AG08395 (cell line): Measurements from ENCODE around the gene FAM131A.

Experiments used
- DNase-seq: peaks from one replicate; pipeline ENCODE4 v3.0.0; 2012; ENCODE audit warnings: mixed read lengths, low spot score

FAM131A gene

DNA sequence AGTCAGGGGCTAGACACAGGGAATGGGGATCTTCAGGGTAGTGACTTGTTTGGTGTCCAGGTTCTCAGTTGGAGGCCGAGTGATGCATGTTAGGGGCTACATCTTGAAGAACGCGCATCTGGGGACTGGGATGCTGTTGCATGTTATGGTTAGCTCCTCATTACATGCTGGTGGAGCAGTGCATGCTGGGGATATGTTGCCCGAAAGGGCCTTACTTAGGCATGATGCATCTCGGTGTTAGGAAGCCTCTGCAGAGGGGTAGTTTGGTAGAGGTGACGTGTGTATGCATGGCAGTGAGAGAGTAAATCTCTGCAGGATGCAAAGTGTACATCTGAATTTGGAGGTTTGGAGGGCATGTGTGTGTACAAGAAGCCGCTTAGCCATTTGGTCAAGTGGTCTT is 20.6 kb upstream of the FAM131A start:
- DNase-seq: no peak

DNA sequence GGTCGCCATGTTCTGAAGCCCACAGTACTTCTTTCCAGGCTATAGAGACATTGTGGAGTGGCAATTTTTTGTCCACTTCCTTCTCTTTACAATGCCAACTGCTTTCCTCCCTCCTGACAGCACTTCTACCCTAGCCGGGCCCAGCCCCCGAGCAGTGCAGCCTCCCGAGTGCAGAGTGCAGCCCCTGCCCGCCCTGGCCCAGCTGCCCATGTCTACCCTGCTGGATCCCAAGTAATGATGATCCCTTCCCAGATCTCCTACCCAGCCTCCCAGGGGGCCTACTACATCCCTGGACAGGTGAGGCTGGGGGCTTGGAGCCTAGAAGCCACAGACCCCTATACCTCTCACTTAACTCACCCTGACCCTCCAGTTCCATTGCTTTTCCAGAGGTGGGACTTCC is 20.2 kb upstream of the FAM131A start:
- no peak for DNase-seq

DNA sequence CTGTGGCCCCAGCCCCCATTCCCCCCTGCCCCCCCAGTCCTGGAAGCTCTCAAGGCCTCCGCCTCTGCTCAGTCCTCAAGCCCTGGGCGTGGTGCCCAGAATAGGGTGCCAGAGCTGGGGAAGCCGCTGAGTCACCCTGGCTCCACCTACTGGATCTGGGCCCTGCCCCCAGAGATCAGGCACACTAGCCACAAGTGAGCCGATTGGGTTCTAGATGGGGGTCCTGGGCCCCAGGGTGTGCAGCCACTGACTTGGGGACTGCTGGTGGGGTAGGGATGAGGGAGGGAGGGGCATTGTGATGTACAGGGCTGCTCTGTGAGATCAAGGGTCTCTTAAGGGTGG is 17.3 kb upstream of the FAM131A start:
- peak; percentile 99 for DNase-seq

DNA sequence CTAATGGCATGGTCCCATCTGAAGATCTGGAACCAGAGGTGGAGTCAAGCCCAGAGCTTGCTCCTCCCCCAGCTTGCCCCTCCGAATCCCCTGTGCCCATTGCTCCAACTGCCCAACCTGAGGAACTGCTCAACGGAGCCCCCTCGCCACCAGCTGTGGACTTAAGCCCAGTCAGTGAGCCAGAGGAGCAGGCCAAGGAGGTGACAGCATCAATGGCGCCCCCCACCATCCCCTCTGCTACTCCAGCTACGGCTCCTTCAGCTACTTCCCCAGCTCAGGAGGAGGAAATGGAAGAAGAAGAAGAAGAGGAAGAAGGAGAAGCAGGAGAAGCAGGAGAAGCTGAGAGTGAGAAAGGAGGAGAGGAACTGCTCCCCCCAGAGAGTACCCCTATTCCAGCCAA is 15.7 kb upstream of the FAM131A start:
- no peak for DNase-seq

DNA sequence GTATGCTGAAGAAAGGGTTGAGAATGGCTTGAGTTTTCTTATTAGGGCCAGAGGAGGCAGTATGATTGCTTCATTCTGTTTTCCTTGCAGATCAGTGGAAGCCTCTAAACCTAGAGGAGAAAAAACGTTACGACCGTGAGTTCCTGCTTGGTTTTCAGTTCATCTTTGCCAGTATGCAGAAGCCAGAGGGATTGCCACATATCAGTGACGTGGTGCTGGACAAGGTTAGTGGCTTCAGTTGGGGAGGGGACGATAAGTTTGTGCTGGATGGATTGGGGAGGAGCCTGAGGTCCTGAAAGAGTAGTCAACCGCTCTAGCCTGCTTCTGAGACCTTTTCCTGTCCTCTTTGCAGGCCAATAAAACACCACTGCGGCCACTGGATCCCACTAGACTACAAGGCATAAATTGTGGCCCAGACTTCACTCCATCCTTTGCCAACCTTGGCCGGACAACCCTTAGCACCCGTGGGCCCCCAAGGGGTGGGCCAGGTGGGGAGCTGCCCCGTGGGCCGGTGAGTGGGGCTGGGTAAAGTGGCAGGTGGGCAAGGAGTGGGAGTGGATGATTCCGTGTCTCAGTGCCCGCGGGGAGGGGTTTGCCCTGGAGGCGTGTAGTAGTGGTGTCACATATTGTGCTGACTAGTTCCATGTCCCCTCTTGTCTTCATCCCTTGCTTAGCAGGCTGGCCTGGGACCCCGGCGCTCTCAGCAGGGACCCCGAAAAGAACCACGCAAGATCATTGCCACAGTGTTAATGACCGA is 14.5 kb upstream of the FAM131A start:
- DNase-seq: no peak

DNA sequence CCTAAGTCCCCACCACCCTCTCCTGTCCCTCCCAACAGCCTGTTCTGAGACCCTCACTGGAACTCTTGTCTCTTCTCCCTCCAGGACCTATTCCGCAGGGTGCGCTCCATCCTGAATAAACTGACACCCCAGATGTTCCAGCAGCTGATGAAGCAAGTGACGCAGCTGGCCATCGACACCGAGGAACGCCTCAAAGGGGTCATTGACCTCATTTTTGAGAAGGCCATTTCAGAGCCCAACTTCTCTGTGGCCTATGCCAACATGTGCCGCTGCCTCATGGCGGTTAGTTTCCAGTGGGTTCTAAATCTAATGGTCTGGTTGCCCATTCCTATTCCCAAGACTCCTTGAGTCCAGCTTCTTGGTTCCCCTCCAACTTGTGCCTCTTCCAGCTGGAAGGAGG is 13.7 kb upstream of the FAM131A start:
- DNase-seq: no peak

DNA sequence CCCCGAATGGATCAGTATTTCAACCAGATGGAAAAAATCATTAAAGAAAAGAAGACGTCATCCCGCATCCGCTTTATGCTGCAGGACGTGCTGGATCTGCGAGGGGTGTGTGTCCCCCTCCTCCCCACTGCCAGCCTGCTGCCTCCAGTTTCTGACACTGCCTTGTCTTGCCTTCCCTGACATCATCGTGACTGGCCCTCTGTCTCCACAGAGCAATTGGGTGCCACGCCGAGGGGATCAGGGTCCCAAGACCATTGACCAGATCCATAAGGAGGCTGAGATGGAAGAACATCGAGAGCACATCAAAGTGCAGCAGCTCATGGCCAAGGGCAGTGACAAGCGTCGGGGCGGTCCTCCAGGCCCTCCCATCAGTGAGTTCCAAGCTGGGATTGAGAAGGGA is 12.1 kb upstream of the FAM131A start:
- DNase-seq: no peak

DNA sequence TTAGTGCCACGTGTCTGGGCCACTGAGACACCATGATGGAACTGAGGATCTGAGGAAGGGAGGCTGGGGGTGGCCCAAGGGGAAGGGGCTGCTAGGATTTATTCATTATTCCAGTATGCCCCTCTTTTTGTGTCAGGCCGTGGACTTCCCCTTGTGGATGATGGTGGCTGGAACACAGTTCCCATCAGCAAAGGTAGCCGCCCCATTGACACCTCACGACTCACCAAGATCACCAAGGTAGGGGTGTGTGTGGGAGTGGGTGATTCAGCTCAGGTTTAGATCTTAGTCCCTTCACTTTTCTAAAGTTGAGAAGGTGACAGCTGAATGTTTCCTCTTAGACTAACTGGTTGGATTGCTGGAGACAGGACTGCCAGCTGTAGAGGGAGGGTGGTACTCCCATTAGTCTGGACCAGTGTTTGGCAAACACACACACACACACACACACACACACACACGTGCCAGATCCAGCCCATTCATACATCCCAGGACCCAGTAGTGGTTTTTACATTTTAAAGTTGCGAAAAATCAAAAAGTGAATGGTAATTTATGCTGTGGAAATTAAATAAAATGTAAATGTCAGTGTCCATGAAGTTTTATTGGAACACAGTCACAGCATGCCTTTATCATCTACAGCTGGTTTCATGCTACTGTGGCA is 11.6 kb upstream of the FAM131A start:
- no peak for DNase-seq

DNA sequence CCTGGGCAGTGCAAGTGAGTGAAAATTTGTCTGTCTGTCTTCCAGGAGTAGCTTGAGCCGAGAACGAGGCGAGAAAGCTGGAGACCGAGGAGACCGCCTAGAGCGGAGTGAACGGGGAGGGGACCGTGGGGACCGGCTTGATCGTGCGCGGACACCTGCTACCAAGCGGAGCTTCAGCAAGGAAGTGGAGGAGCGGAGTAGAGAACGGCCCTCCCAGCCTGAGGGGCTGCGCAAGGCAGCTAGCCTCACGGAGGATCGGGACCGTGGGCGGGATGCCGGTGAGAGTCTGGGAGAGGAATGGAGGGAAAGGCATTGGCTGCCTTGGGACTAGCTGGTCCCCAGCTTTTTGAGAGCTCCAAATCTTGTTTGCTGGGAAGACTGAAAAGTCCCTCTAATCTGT is 10.2 kb upstream of the FAM131A start:
- no peak for DNase-seq

DNA sequence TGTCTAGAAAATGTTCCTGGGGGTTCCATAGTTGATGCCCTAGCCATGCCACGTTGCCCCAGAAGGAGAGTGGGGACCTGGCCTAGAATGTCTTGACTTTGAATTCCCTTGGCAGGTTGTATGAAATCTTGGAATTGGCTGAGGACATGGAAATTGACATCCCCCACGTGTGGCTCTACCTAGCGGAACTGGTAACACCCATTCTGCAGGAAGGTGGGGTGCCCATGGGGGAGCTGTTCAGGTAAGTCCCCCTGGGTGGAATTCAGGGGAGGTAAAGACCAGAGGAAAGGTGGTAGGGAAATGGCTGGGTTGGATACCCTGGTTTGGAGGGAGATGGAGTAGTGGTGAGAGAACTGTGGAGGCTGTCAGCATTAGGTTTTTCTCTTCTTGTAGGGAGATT is 8.9 kb upstream of the FAM131A start:
- no peak for DNase-seq

DNA sequence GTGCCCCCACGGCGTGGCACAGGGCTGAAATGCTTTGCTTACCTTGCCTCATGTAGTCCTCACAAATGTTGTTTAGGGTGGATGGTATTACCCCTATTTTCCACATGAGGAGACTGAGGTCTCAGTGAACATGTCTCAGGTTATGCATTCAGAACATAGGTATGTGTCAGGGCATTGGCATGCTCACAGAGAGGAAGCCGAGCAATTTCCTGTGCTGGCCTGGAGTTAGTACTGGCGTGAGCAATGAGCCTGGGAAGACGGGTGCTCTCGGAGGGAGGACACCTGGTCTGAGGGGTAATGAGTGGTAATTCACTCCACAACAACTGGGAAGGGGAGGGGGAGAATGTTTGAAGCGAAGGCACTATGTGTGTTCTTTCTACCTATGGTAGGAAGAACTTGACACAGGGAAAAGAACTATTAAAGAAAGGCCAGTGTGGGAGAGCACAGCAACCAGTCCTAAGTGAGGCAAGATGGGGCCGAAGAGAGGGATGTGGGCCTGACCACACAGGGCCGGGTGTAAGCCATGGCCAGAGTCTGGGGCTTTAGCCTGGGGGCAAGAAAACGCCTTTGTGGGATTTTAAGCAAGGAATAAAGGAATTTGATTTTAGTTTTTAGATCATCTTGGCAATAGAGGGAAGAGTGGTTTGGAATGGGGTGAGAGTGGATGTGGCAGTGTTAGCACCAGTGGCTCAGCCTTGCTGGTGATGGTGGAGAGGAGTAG is 4.9 kb upstream of the FAM131A start:
- peak; percentile 71 for DNase-seq

DNA sequence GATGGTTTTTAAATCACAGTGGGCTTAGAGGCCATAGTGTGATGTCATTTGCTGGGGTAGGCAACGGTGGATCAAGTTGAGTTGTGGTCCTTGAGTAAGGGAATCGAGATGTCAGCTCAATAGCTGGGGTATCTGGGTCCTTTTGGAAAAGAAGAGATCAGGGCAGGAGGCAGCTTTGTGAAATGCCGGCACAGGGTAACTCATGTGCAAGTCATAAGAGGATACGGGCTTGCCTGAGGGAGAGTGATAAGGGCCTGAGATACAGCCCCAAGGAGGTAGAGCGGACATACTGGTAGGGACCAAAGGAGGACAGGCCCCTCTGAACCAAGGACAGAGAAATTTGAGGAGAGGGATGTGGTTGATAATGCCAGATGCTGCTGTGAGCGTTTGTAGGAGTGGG is 4.2 kb upstream of the FAM131A start:
- no peak for DNase-seq

DNA sequence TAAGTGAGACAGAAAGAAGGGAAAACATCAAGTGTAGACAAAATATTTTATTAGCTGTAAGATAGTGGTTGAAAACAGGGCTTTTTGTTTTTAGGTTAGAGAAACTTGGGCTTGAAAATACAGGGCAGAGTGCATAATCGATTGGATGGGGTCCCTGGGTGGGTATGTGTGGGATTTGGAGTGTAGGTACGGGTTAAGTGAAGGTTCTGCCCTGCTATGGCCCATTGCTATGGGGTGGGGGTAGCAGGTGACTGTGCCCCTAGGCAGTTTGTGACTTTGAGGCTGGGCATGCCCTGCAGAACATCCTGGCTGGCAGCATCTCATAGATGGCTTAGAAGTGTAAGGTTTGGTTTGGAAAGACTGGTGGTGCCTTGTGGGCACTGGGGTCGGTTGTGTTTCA is 3.7 kb upstream of the FAM131A start:
- no peak for DNase-seq

DNA sequence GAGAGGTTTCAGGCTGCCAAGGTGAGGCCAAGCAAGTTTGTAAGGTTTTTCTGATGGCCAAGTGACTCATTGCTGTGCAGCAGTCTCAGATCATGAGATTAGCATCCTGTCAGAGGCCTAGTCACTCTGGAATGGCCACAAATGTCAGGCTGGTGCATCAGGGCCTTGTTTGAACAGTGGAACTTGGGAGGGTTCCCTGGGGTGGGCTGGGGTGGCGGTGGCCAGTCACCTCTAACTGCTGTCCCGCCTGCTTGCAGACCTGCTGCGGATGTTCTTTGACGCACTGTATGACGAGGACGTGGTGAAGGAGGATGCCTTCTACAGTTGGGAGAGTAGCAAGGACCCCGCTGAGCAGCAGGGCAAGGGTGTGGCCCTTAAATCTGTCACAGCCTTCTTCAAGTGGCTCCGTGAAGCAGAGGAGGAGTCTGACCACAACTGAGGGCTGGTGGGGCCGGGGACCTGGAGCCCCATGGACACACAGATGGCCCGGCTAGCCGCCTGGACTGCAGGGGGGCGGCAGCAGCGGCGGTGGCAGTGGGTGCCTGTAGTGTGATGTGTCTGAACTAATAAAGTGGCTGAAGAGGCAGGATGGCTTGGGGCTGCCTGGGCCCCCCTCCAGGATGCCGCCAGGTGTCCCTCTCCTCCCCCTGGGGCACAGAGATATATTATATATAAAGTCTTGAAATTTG is 2.8 kb upstream of the FAM131A start:
- DNase-seq: peak; percentile 63

DNA sequence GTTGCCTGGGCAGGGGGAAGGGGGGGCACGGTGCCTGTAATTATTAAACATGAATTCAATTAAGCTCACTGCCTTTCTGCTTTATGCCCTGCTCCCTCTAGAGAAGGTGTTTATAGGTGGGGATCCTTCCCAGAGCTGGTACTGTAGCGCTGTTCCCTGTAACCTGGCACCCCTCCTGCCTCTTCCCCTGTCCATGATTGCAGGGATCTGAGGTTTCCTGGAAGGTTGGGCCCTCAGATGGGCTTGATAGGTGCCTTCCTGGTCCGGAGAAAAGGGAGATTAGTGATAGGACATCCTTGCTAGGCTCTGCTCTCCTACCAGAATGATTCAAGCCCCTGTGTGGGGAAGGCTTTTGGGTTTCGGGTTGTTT is 2.1 kb upstream of the FAM131A start:
- no peak for DNase-seq

DNA sequence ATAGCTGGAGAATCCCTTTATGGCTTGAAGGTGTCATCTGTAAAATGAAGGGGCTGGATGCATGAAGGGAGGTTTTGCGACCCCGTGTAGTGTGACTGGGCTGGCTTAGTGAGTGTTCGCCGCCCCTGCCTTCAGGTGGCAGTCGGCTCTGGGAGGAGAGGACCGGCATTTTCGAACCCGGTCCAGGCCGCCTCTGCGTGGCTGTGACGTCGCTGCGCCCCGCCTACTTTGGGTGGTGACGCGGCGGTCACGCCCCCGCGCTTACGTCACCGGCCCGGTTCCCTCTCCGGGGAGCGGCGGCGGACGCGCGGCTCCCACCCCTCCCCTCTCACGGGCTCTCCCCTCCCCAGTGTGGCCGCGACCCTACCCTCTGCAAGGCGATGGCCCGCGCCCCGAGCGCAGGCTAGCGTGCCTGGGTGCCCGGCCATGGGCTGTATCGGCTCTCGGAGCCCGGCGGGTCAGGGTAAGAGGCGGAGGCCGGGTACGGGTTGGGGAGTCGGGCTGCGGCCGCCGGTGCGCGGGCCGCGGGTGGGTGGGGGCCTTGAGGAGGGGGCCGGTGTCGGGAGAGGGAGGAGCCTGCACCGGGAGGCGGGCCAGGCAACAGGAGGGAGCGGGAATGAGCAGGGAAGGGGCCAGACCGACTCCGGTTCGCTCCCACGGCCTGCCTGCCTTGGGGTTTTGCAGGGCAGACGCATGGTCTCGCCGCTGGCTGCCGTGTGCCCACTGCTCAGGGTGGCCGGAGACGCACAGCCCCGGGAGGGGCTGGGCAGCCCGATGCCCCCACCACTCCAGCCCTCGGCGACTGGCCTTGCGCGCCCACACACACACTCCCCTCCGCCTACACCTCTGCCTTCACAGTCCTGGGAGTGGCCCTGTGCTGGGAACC is 1.5 kb upstream of the FAM131A start:
- peak; percentile 83 for DNase-seq

DNA sequence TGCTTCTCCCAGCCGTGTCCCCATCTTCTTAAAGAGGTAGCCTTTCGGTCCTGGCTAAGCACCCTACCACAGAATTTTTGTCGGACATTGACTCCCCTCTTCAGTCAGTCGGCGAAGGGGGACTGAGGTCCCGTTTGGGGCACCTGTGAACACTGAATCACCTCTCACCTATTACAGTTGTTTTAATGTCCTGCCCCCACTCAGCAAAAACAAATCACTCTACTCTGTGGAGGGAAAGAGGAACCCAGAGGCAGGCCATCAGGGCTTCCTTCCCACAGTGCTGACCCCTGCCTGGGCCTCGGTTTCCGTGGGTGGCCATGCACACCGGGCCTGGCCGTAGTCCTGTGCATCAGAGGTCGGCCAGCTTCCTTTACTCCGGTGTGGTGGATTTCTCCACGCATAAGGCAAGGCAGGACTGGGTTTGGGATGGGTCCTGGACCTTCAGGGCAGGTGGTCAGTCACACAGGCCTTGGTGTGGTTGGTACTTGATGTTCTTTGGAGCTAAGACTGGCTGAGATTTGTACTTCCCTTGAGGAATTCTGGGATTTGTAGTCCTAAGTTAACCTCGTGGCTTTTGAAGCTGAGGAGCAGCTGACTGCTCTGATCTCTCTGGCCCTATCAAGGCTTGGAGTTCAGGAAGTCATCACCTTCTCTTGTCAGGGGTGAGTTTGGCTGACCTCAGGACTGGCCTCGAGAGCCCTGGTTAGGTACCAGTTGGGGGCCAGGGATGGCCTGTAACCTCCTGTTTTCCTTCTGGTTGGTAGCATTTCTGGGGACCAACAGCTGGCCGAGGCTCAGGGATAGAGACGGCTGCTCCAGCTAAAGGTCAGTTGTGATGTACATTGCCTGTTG is 627 bp upstream of the FAM131A start:
- peak; percentile 67 for DNase-seq

DNA sequence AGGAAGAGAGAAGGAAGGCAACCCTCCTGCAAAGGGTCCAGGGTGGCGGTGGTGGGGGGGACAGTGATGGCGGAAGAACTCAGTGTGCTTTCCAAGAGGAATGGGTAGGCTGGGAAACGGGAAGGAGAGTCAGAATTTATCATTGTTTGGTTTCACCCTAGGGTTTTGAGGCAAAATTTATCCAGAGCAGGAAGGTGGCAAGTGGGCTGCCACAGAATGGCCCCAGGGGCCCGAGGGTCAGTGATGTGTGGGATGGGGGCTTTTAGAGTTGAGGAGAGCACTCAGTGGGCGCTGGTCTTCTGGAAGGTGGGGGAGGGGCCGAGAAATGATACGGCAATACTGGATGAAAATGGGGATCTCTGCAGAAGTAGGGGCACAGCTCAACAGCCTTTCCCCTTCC is 581 bp downstream of the FAM131A start:
- no peak for DNase-seq

DNA sequence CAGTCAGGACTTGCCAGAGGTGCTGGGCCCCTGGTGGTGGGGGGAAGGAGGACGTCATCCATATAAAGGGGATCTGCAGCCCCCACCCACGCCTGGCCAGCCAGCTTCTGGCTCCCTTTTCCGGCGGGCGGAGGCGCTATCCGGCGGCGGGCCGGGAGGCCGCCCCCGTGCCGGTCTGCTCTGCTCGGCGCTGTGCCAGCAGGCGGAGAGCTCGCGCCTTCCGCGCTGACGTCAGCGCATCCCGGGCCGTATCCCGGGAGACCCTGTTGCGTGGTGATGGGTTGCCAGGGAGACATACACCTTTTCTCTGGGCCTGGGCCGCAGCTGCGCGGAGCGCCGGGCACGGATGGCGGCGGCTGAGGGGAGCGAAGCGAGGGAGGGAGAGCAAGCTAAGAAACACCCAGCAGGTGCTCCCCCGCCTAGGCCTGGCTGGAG is 1.1 kb downstream of the FAM131A start:
- no peak for DNase-seq

DNA sequence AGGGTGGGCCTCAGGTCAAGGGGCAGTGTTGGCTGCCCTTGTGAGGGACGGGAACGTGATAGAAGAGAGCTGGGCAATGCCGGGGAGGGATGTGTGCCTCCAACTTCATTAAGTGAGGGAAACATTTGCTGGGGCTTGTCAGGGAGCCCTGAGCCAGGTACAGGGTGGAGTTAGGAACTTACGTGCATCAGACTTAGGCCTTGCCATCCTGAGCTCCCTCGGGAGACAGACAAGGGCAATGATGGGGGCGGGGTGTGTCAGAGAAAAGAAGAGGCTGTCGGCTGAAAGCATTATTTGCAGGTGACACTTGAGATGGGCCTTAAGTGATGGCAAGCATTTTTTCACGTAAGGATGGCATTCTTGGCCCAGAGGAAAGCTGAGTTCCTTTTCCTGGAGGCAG is 1.6 kb downstream of the FAM131A start:
- DNase-seq: no peak
